K562 (cell line): ENCODE measurements around the gene METTL3. TPM values are rescaled to one million over a fixed set of nuclear protein-coding genes. Genes with fewer than 3 reads are reported as not detected.

Experiments used
- ATAC-seq: fragments of 200-7000 bp; cut with Tn5 transposase; 3 replicates; pipeline ENCODE4 v1.9.1; 2020; ENCODE audit warnings: moderate library complexity
- BruUV-seq: library from RNA; stranded (reverse); fragments of 400-500 nt; replicated peaks from 2 replicates; lab custom pipeline; 2021; lab: Mats Ljungman, UMichigan
- CTCF ChIA-PET: fragments of 300-600 bp; formaldehyde crosslinking; extraction: SDS; loops from one replicate; lab custom pipeline; 2021; ENCODE audit warnings: low intra/inter-chr PET ratio; lab: Yijun Ruan, JAX
- POLR2A ChIA-PET: fragments of 300-600, 350-650 bp; sonication (Branson Sonifier 250); formaldehyde crosslinking; extraction: SDS; loops from one replicate; lab custom pipeline; 2021; ENCODE audit warnings: antibody characterized with exemption, inconsistent platforms; lab: Yijun Ruan, JAX
- DNase-seq, 4 experiments: peaks; one replicate each; pipeline versions ENCODE4 v3.0.0 to v3.0.0-alpha.2; 2011 to 2018; ENCODE audit warnings: low spot score in 3 of 4, mixed read lengths in 3 of 4; ENCODE audit errors: extremely low read depth in 1 of 4
- FAIRE-seq: peaks from 2 replicates; lab custom pipeline; 2011; peaks lifted over from hg19 to GRCh38; lab: Jason Lieb, UNC
- H2AFZ ChIP-seq: 2 replicates; pipeline ENCODE4 v1.6.0; 2011; ENCODE audit warnings: low read depth, low read length, control low read depth, inconsistent platforms
- H3K27ac ChIP-seq: fragments of 200-600 bp; 3 replicates; pipeline ENCODE4 v1.8.0; 2011; ENCODE audit warnings: low read depth, mild to moderate bottlenecking, control low read depth, inconsistent platforms, low read length, moderate library complexity, mixed read lengths; ENCODE audit errors: extremely low read depth
- H3K27me3 ChIP-seq, 2 experiments: fragments of 300-600 bp in 1 of 2; 2 replicates in 1 of 2; 3 replicates in 1 of 2; pipeline versions ENCODE4 v1.6.0 to v1.8.0; 2011; ENCODE audit warnings: inconsistent platforms in 2 of 2, low read length in 2 of 2, mild to moderate bottlenecking in 1 of 2, mixed read lengths in 1 of 2, moderate library complexity in 1 of 2; ENCODE audit not compliant: control insufficient read depth in 2 of 2, insufficient read depth in 2 of 2
- H3K36me3 ChIP-seq: fragments of 300-600 bp; 3 replicates; pipeline ENCODE4 v1.8.0; 2011; ENCODE audit warnings: mild to moderate bottlenecking, low read length, inconsistent platforms; ENCODE audit not compliant: control insufficient read depth, insufficient read depth
- H3K4me1 ChIP-seq, 2 experiments: fragments of 200-600 bp in 1 of 2; replicated peaks in 1 of 2; 2 replicates in 1 of 2; 3 replicates in 1 of 2; pipeline versions ENCODE4 v1.5.1 to v1.8.0; 2011; ENCODE audit warnings: inconsistent platforms in 2 of 2, low read length in 2 of 2, mild to moderate bottlenecking in 1 of 2, mixed read lengths in 1 of 2, moderate library complexity in 1 of 2; ENCODE audit not compliant: control insufficient read depth in 2 of 2, insufficient read depth in 2 of 2
- H3K4me2 ChIP-seq: 2 replicates; pipeline ENCODE4 v1.6.1; 2011; ENCODE audit warnings: low read length, control low read depth, inconsistent platforms, mixed read lengths; ENCODE audit not compliant: insufficient read depth
- H3K4me3 ChIP-seq: fragments of 200-600 bp; sonication (generic), shearing (Covaris generic); 2 replicates; pipeline ENCODE4 v1.5.1; 2016; ENCODE audit warnings: control low read depth, inconsistent platforms
- H3K79me2 ChIP-seq: fragments of 200-600 bp; 3 replicates; pipeline ENCODE4 v1.8.0; 2011; ENCODE audit warnings: low read length, inconsistent platforms; ENCODE audit not compliant: control insufficient read depth, insufficient read depth
- H3K9ac ChIP-seq, 2 experiments: 2 replicates each; pipeline versions ENCODE4 v1.6.0 to v1.6.1; 2011; ENCODE audit warnings: low read depth in 2 of 2, low read length in 2 of 2, control low read depth in 1 of 2, inconsistent platforms in 1 of 2, mild to moderate bottlenecking in 1 of 2, mixed read lengths in 1 of 2; ENCODE audit not compliant: insufficient read depth in 1 of 2
- H3K9me1 ChIP-seq: one replicate; pipeline ENCODE4 v1.6.0; 2011; ENCODE audit warnings: inconsistent platforms, mild to moderate bottlenecking, low read length, moderate library complexity; ENCODE audit not compliant: control insufficient read depth, insufficient read depth
- H3K9me3 ChIP-seq: replicated peaks from 2 replicates; pipeline ENCODE4 v1.5.1; 2011; ENCODE audit warnings: low read depth, low read length, inconsistent platforms; ENCODE audit not compliant: control insufficient read depth, insufficient read depth
- H4K20me1 ChIP-seq: replicated peaks from 2 replicates; pipeline ENCODE4 v1.6.1; 2011; ENCODE audit warnings: low read length, inconsistent platforms, mixed read lengths; ENCODE audit not compliant: control insufficient read depth, insufficient read depth
- ATF1 ChIP-seq, 2 experiments: fragments of 450-650 bp in 1 of 2; IDR thresholded peaks; 2 replicates each; pipeline ENCODE4 v1.6.1; 2016; ENCODE audit warnings: missing compliant biosample characterization in 1 of 2, missing genetic modification characterization in 1 of 2
- ATF2 ChIP-seq: sonication (generic); formaldehyde crosslinking; IDR thresholded peaks from 2 replicates; pipeline ENCODE4 v1.8.1; 2022; ENCODE audit warnings: missing genetic modification reagents
- ATF3 ChIP-seq, 2 experiments: fragments of 450-650 bp in 1 of 2; sonication (generic) in 1 of 2; formaldehyde crosslinking in 1 of 2; IDR thresholded peaks in 1 of 2; conservative IDR thresholded peaks in 1 of 2; 2 replicates each; pipeline versions ENCODE4 v1.6.1 to v1.8.1; 2016 to 2023; ENCODE audit warnings: mild to moderate bottlenecking in 2 of 2, moderate library complexity in 2 of 2, inconsistent platforms in 1 of 2, missing genetic modification reagents in 1 of 2
- EGR1 ChIP-seq: fragments of 450-650 bp; conservative IDR thresholded peaks from 2 replicates; pipeline ENCODE4 v1.6.1; 2017; ENCODE audit warnings: mild to moderate bottlenecking
- EP400 ChIP-seq: fragments of 450-650 bp; IDR thresholded peaks from 2 replicates; pipeline ENCODE4 v1.6.1; 2017; ENCODE audit warnings: antibody characterized with exemption, mild to moderate bottlenecking, moderate library complexity
- EWSR1 ChIP-seq: fragments of 450-650 bp; IDR thresholded peaks from 2 replicates; pipeline ENCODE4 v1.6.1; 2018; ENCODE audit warnings: borderline replicate concordance, mild to moderate bottlenecking, low read depth, moderate library complexity; ENCODE audit not compliant: partially characterized antibody
- JUND ChIP-seq, 2 experiments: IDR thresholded peaks; 2 replicates in 1 of 2; 3 replicates in 1 of 2; pipeline ENCODE4 v1.6.1; 2011; ENCODE audit warnings: borderline replicate concordance in 2 of 2, low read depth in 2 of 2, low read length in 2 of 2, improper control_type of control experiment in 1 of 2, missing biosample characterization in 1 of 2, missing genetic modification characterization in 1 of 2, missing genetic modification reagents in 1 of 2
- NRF1 ChIP-seq, 2 experiments: fragments of 450-650 bp; IDR thresholded peaks in 1 of 2; conservative IDR thresholded peaks in 1 of 2; 2 replicates each; pipeline ENCODE4 v1.6.1; 2014; ENCODE audit warnings: mild to moderate bottlenecking in 2 of 2
- PTTG1 ChIP-seq: fragments of 450-650 bp; IDR thresholded peaks from 2 replicates; pipeline ENCODE4 v1.6.1; 2016; ENCODE audit warnings: low read depth, mild to moderate bottlenecking, missing genetic modification characterization, missing compliant biosample characterization
- TEAD2 ChIP-seq: fragments of 450-650 bp; IDR thresholded peaks from 2 replicates; pipeline ENCODE4 v1.6.1; 2016; ENCODE audit warnings: missing genetic modification characterization, control low read depth, missing compliant biosample characterization
- ZFX ChIP-seq: sonication (generic); formaldehyde crosslinking; IDR thresholded peaks from 2 replicates; pipeline ENCODE4 v1.8.0; 2022; ENCODE audit warnings: mild to moderate bottlenecking, missing genetic modification reagents, moderate library complexity
- ZSCAN32 ChIP-seq: fragments of 450-650 bp; formaldehyde crosslinking; IDR thresholded peaks from 2 replicates; pipeline ENCODE4 v1.4.0; 2020; ENCODE audit warnings: mild to moderate bottlenecking, moderate library complexity
- WGBS: fragments of 100-300 bp; shearing (Covaris generic); methylation state at CpG from one replicate; pipeline ENCODE4 v1.1.6; 2016; ENCODE audit warnings: low coverage, mixed read lengths; ENCODE audit not compliant: insufficient coverage; ENCODE audit errors: missing lambda C conversion rate; 5-methylcytosine and 5-hydroxymethylcytosine counted together
- in situ Hi-C: fragments of 300-500 bp; cut with MboI; formaldehyde crosslinking; loops from 4 replicates; pipeline ENCODE4 v1.15.0; 2018; ENCODE audit warnings: inconsistent platforms, mixed read lengths
- intact Hi-C: fragments of 100-400 bp; cut with micrococcal nuclease; formaldehyde crosslinking; loops from 2 replicates; pipeline ENCODE4 v1.14.2; 2022
- polyA plus RNA-seq, 8 experiments: library from polyadenylated mRNA; depleted of rRNA in 4 of 8; stranded (reverse) in 5 of 8; unstranded in 3 of 8; fragments of >200 nt; fragmentation: Nextera tagmentation in 2 of 8; fragmentation: Illumina TruSeq in 1 of 8; extraction: Ambion mirVana in 2 of 8; extraction: Trizol in 1 of 8; gene quantifications; 2 replicates each; pipeline versions ENCODE4 v1.2.1 to v1.2.3, GENCODE V29; 2011 to 2014; ENCODE audit warnings: inconsistent platforms in 1 of 8, missing spikeins in 1 of 8
- total RNA-seq, 7 experiments: library from RNA; depleted of rRNA in 6 of 7; stranded (reverse); fragments of >200 nt in 6 of 7; fragmentation: Illumina TruSeq in 2 of 7; extraction: Trizol in 2 of 7; gene quantifications; 2 replicates each; pipeline versions ENCODE4 v1.2.1 to v1.2.3, GENCODE V29; 2011 to 2021; ENCODE audit warnings: low replicate concordance in 1 of 7

Gene METTL3
- total and polyA plus RNA-seq, 9 of the 15 experiments (the other 6 are each of a cell fraction or from before 2014, with no cell fraction given), result 42.1 to 151 (median 65.7) TPM

DNA sequence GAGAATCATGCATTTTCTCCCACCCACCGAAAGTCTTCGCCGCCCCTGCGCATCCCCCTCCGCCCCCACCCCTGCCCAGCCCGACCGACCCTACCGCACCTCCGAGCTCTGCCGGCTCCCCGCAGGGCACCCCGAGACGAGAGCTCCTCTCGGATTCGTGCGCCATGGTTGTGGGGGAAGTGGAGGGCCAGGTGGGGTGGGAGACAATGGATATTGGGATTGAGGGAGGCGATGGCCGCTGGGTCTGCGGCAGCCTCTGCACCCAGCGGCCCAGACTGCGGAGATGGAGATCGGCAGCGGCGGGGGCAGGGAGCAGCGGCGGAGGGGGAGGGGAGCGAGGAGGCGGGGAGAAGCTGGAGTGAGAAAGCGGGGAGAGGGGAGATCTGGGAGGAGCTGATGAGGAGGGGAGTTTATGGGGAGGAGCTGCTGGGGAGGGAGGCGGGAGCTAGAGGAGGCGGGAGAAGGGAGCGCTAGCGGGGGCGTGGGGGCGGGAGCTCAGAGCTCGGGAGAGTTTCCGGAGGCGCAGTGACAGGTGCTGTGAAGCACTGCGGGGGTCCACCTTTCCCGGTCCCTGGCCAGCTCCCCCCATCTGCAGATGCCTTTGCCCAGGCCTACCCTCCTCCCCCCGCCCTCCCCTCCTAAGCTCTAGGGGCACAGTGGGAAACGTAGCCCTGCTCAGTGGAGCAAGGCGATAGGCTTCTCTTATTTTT is 15.0 kb upstream of the METTL3 start, which contains the start of gene SALL2 (continued):
- TF ChIP-seq ZSCAN32 (CRISPR knock-in tag), result no peak
- TF ChIP-seq, all 486 proteins: peak for 33

DNA sequence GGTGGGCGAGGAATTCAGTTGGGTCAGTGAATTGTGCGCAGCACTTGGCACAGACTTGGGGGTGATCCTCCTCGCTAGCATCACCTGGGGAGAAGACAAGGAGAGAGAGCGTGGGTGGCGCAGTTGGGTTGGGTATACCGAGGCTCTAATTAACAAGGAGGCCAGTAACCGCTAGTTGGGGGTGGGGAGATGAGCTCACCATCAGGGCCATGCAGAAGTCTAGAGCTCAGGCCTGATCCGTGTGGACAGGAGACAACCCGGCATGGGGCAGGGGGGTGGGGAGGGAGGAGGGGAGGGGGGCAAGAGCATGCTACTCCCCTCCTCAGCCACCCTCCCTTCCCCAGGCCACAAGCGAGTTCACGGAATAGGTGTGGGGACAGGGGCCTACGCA is 14.4 kb upstream of the METTL3 start:
- H3K27me3 ChIP-seq, result no peaks in the 10 kb centered on the region
- peak; percentile 39 to 72 (median 66) for DNase-seq
- no peaks in the 10 kb centered on the region for H3K9me1 ChIP-seq
- peak overlapping the region; percentile 80 for H3K27ac ChIP-seq
- no peaks in the 10 kb centered on the region for H4K20me1 ChIP-seq
- no TSS peak for BruUV-seq
- ATAC-seq, result peak; percentile 68
- WGBS, result 22% methylated on average over 6 of the region's 12 CpGs
- intact Hi-C loops, result no loop called here
- peak overlapping the region; percentile 76 for H3K4me2 ChIP-seq
- H3K4me3 ChIP-seq, result peak overlapping the region; percentile 68
- H3K9me3 ChIP-seq, result no peaks in the 10 kb centered on the region
- H2AFZ ChIP-seq, result peak overlapping the region; percentile 62; the same call in 1 of the 2 replicates
- TF ChIP-seq ATF2 (CRISPR knock-in tag), result no peak
- TF ChIP-seq ATF1 (CRISPR knock-in tag; IDR thresholded peaks at IDR 0.05), result no peak
- no peak for TF ChIP-seq ATF1 (tag; IDR thresholded peaks at IDR 0.05)
- peak; percentile 78 for TF ChIP-seq EGR1
- no peak for TF ChIP-seq NRF1 (conservative IDR thresholded peaks at IDR 0.05 in 1 of 2, IDR thresholded peaks at IDR 0.05 in 1 of 2)
- peak; percentile 64 for TF ChIP-seq JUND (IDR thresholded peaks at IDR 0.05; ENCODE audit: borderline replicate concordance, low read depth, low read length)
- no peak for TF ChIP-seq JUND (tag; IDR thresholded peaks at IDR 0.05; ENCODE audit: borderline replicate concordance, low read depth, low read length)
- TF ChIP-seq ZFX (CRISPR knock-in tag), result peak; percentile 31; the same call in 1 of the 2 replicates
- peak; percentile 7; the same call in 1 of the 2 replicates for TF ChIP-seq EP400
- TF ChIP-seq PTTG1 (tag), result no peak
- no peak for TF ChIP-seq EWSR1
- TF ChIP-seq ATF3 (IDR thresholded peaks at IDR 0.05), result peak; percentile 29; the same call in 1 of the 2 replicates
- TF ChIP-seq ATF3 (CRISPR knock-in tag; conservative IDR thresholded peaks at IDR 0.05), result no peak
- no peak for TF ChIP-seq TEAD2 (tag)
- TF ChIP-seq, all 486 proteins: peak for 5
- ChIA-PET POLR2A (interaction anchor here (0.9 to 3.5 kb wide), 3 partner anchors 9 to 15 kb away, joined by 3 to 39 read pairs (median 4); partner anchors contain the start of gene METTL3), CTCF (no interaction called here)
- peaks cover 38 to 39% of the 10 kb centered on the region in 2 experiments for H3K4me1 ChIP-seq
- peaks cover 22% of the 10 kb centered on the region for H3K79me2 ChIP-seq
- in situ Hi-C loops, result no loop called here
- H3K36me3 ChIP-seq, result peaks cover 28% of the 10 kb centered on the region; the same call in 2 of the 3 replicates
- H3K9ac ChIP-seq, result peak overlapping the region; percentile 65 to 91
- no peak for FAIRE-seq
